IMR-90 (cell line): ENCODE measurements around the gene AHI1. TPM values are rescaled to one million over a fixed set of nuclear protein-coding genes. Genes with fewer than 3 reads are reported as not detected.

Experiments used
- ATAC-seq: fragments of 200-7000 bp; cut with Tn5 transposase; 2 replicates; pipeline ENCODE4 v1.9.1; 2020; ENCODE audit warnings: low read depth, mild to moderate bottlenecking, moderate library complexity
- BruUV-seq: library from RNA; stranded (reverse); fragments of 400-500 nt; replicated peaks from 2 replicates; lab custom pipeline; 2021; lab: Mats Ljungman, UMichigan
- CTCF ChIA-PET: fragments of 300-600 bp; formaldehyde crosslinking; extraction: SDS; loops from one replicate; lab custom pipeline; 2021; ENCODE audit warnings: antibody characterized with exemption; lab: Yijun Ruan, JAX
- POLR2A ChIA-PET: fragments of 300-600 bp; sonication (Branson Sonifier 250); formaldehyde crosslinking; loops from one replicate; lab custom pipeline; 2022; ENCODE audit warnings: antibody characterized with exemption; ENCODE audit not compliant: unreplicated experiment; lab: Charles Lee
- DNase-seq: peaks from one replicate; pipeline ENCODE4 v3.0.0; 2013
- H2AFZ ChIP-seq: replicated peaks from 2 replicates; pipeline ENCODE3; 2013; ENCODE audit warnings: low read length, mild to moderate bottlenecking; ENCODE audit not compliant: poor library complexity
- H2AK5ac ChIP-seq: 2 replicates; pipeline ENCODE4 v1.6.1; 2013; ENCODE audit warnings: low read depth, low read length, inconsistent platforms
- H2AK9ac ChIP-seq: replicated peaks from 2 replicates; pipeline ENCODE3; 2013; ENCODE audit warnings: mild to moderate bottlenecking, low read depth, low read length, moderate library complexity; ENCODE audit not compliant: poor library complexity
- H2BK120ac ChIP-seq: 2 replicates; pipeline ENCODE4 v1.6.1; 2013; ENCODE audit warnings: low read depth, low read length, inconsistent platforms
- H2BK15ac ChIP-seq: 3 replicates; pipeline ENCODE4 v1.6.1; 2013; ENCODE audit warnings: low read depth, low read length, inconsistent platforms
- H2BK20ac ChIP-seq: 2 replicates; pipeline ENCODE4 v1.6.1; 2013; ENCODE audit warnings: low read depth, mild to moderate bottlenecking, inconsistent platforms, low read length, moderate library complexity
- H2BK5ac ChIP-seq: 2 replicates; pipeline ENCODE4 v1.6.1; 2013; ENCODE audit warnings: mild to moderate bottlenecking, low read depth, low read length, inconsistent platforms; ENCODE audit not compliant: poor library complexity, severe bottlenecking
- H3K14ac ChIP-seq: replicated peaks from 2 replicates; pipeline ENCODE4 v1.6.1; 2013; ENCODE audit warnings: low read depth, low read length, inconsistent platforms
- H3K18ac ChIP-seq: 2 replicates; pipeline ENCODE4 v1.6.1; 2013; ENCODE audit warnings: low read depth, low read length, control low read depth
- H3K23ac ChIP-seq: 2 replicates; pipeline ENCODE4 v1.6.1; 2013; ENCODE audit warnings: low read depth, low read length, inconsistent platforms
- H3K27ac ChIP-seq: 2 replicates; pipeline ENCODE4 v1.5.1; 2013; ENCODE audit warnings: mild to moderate bottlenecking, control low read depth, low read length; ENCODE audit not compliant: insufficient read depth
- H3K27me3 ChIP-seq: 2 replicates; pipeline ENCODE4 v1.6.1; 2013; ENCODE audit warnings: low read length; ENCODE audit not compliant: control insufficient read depth, insufficient read depth
- H3K36me3 ChIP-seq: 2 replicates; pipeline ENCODE4 v1.6.1; 2013; ENCODE audit warnings: low read length, mixed read lengths; ENCODE audit not compliant: control insufficient read depth, insufficient read depth
- H3K4ac ChIP-seq: 2 replicates; pipeline ENCODE4 v1.6.1; 2013; ENCODE audit warnings: low read depth, low read length, inconsistent platforms
- H3K4me1 ChIP-seq: 2 replicates; pipeline ENCODE4 v1.6.1; 2013; ENCODE audit warnings: low read length, mixed read lengths; ENCODE audit not compliant: control insufficient read depth, insufficient read depth
- H3K4me2 ChIP-seq: 2 replicates; pipeline ENCODE4 v1.6.1; 2013; ENCODE audit warnings: low read depth, mild to moderate bottlenecking, control low read depth, low read length, moderate library complexity
- H3K4me3 ChIP-seq: 2 replicates; pipeline ENCODE4 v1.5.1; 2013; ENCODE audit warnings: low read depth, mild to moderate bottlenecking, control low read depth, low read length, moderate library complexity; ENCODE audit not compliant: insufficient read depth
- H3K56ac ChIP-seq: 2 replicates; pipeline ENCODE4 v1.6.1; 2013; ENCODE audit warnings: low read length, inconsistent platforms; ENCODE audit not compliant: insufficient read depth; ENCODE audit errors: extremely low read depth
- H3K79me1 ChIP-seq, 2 experiments: 2 replicates each; pipeline ENCODE4 v1.6.1; 2013; ENCODE audit warnings: low read length in 2 of 2, inconsistent platforms in 1 of 2, low read depth in 1 of 2
- H3K9ac ChIP-seq: 2 replicates; pipeline ENCODE4 v1.6.1; 2013; ENCODE audit warnings: low read depth, low read length, control low read depth
- H3K9me1 ChIP-seq: 2 replicates; pipeline ENCODE4 v1.6.1; 2013; ENCODE audit warnings: low read length, inconsistent platforms; ENCODE audit not compliant: insufficient read depth
- H3K9me3 ChIP-seq: 2 replicates; pipeline ENCODE4 v1.6.1; 2013; ENCODE audit warnings: low read length; ENCODE audit not compliant: control insufficient read depth, insufficient read depth
- H4K20me1 ChIP-seq: 2 replicates; pipeline ENCODE4 v1.6.1; 2013; ENCODE audit warnings: low read length, inconsistent platforms; ENCODE audit not compliant: insufficient read depth
- H4K5ac ChIP-seq: 2 replicates; pipeline ENCODE4 v1.6.1; 2013; ENCODE audit warnings: mild to moderate bottlenecking, low read depth, low read length, control low read depth
- H4K8ac ChIP-seq, 2 experiments: 2 replicates each; pipeline ENCODE4 v1.6.1; 2013; ENCODE audit warnings: low read depth in 2 of 2, low read length in 2 of 2, control low read depth in 1 of 2, inconsistent platforms in 1 of 2
- H4K91ac ChIP-seq: 2 replicates; pipeline ENCODE4 v1.6.1; 2013; ENCODE audit warnings: low read depth, low read length, inconsistent platforms; ENCODE audit not compliant: insufficient read depth
- BHLHE40 ChIP-seq: fragments of 150-350 bp; IDR thresholded peaks from 2 replicates; pipeline ENCODE4 v1.6.1; 2016; ENCODE audit warnings: mild to moderate bottlenecking, low read depth, low read length
- CEBPB ChIP-seq: IDR thresholded peaks from 2 replicates; pipeline ENCODE4 v1.6.1; 2012; ENCODE audit warnings: low read depth, low read length, improper control_type of control experiment
- CHD1 ChIP-seq: IDR thresholded peaks from 2 replicates; pipeline ENCODE4 v1.6.1; 2012; ENCODE audit warnings: low read depth, low read length, improper control_type of control experiment
- ELK1 ChIP-seq: fragments of 150-350 bp; IDR thresholded peaks from 2 replicates; pipeline ENCODE4 v1.6.1; 2016; ENCODE audit warnings: low read depth, mild to moderate bottlenecking, low read length, moderate library complexity, borderline replicate concordance
- MAFK ChIP-seq: IDR thresholded peaks from 2 replicates; pipeline ENCODE4 v1.6.1; 2012; ENCODE audit warnings: low read depth, low read length, improper control_type of control experiment
- MXI1 ChIP-seq: IDR thresholded peaks from 2 replicates; pipeline ENCODE4 v1.6.1; 2012; ENCODE audit warnings: low read depth, mild to moderate bottlenecking, low read length, moderate library complexity, borderline replicate concordance
- NFE2L2 ChIP-seq: fragments of 150-350 bp; IDR thresholded peaks from 2 replicates; pipeline ENCODE4 v1.6.1; 2016; ENCODE audit warnings: low read depth, mild to moderate bottlenecking, low read length
- POLR2A ChIP-seq: IDR thresholded peaks from 2 replicates; pipeline ENCODE4 v1.6.1; 2012; ENCODE audit warnings: mild to moderate bottlenecking, low read depth, low read length
- RAD21 ChIP-seq: IDR thresholded peaks from 2 replicates; pipeline ENCODE4 v1.6.1; 2012; ENCODE audit warnings: low read length, improper control_type of control experiment
- RCOR1 ChIP-seq: IDR thresholded peaks from 2 replicates; pipeline ENCODE4 v1.6.1; 2012; ENCODE audit warnings: mild to moderate bottlenecking, low read length, improper control_type of control experiment; ENCODE audit not compliant: insufficient replicate concordance
- RFX5 ChIP-seq: IDR thresholded peaks from 2 replicates; pipeline ENCODE4 v1.8.0; 2012; ENCODE audit warnings: low read depth, mild to moderate bottlenecking, low read length, moderate library complexity
- SMC3 ChIP-seq: fragments of 150-350 bp; IDR thresholded peaks from 2 replicates; pipeline ENCODE4 v1.6.1; 2016; ENCODE audit warnings: low read depth, mild to moderate bottlenecking, antibody characterized with exemption, low read length, moderate library complexity
- USF2 ChIP-seq: fragments of 150-350 bp; IDR thresholded peaks from 2 replicates; pipeline ENCODE4 v1.6.1; 2017; ENCODE audit warnings: mild to moderate bottlenecking, antibody characterized with exemption, low read length, low read depth
- WGBS, 2 experiments: methylation state at CpG; one replicate each; pipeline versions ENCODE4 v1.1.5 to v1.1.7; 2013; ENCODE audit warnings: missing lambda C conversion rate in 2 of 2; ENCODE audit not compliant: insufficient read length in 1 of 2; ENCODE audit errors: extremely low coverage in 2 of 2; 5-methylcytosine and 5-hydroxymethylcytosine counted together
- dilution Hi-C: fragments of 300-500 bp; cut with HindIII; formaldehyde crosslinking; loops from one replicate; pipeline ENCODE4 v1.14.3; 2018; ENCODE audit warnings: low sequenced_read_pairs; ENCODE audit not compliant: unreplicated experiment
- in situ Hi-C: fragments of 300-500 bp; cut with MboI; formaldehyde crosslinking; loops from 3 replicates; pipeline ENCODE4 v1.14.3; 2019; ENCODE audit warnings: low sequenced_read_pairs, inconsistent platforms, mixed read lengths
- intact Hi-C: fragments of 100-400 bp; cut with micrococcal nuclease; formaldehyde crosslinking; loops from 2 replicates; pipeline ENCODE4 v1.10.0; 2022
- polyA plus RNA-seq, 3 experiments: library from polyadenylated mRNA; depleted of rRNA; stranded (reverse); fragments of >200 nt; gene quantifications; 2 replicates each; pipeline ENCODE4 v1.2.3, GENCODE V29; 2012; ENCODE audit warnings: low replicate concordance in 1 of 3
- total RNA-seq: library from RNA; depleted of rRNA; stranded (reverse); fragments of >200 nt; gene quantifications from 2 replicates; pipeline ENCODE4 v1.2.3, GENCODE V29; 2012

AHI1 gene
- total and polyA plus RNA-seq, 2 of the 4 experiments (the other 2 are of a cell fraction) = 9.5 to 19.4 TPM

DNA sequence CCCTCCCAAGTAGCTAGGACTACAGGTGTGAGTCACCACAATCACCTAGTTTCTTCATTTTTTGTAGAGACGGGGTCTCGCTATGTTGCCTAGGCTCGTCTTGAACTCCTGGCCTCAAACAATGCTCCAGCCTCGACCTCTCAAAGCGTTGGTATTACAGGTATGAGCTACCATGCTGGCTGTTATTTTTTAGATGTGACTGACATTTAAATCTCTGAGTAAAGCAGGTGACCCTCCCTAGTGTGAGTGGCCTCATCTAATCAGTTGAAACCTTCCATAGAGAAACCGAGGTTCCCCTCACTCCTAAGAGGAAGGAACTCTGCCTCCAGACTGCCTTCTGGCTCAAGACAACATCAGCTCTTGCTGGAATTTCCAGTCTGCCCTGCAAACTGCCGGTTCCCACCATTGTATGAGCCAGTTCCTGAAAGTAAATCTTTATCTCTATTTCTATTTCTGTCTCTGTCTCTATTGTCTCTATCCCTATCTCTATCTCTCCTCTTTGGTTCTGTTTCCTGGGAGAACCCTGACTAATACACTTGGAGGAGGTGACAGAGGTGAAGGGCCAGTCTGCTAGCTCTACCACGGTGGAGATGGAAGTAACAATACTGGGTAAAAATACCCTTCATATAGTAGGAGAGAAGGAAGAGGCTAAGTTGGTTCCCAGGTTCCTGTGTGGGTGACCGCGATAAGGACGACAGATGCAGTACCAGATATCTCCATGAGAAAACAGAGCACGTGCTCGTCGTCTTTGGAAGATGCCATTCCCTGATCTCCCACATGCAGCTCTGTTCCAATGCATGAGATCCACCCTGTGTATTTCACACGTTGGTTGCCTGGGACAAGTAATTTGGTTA, 235.4 kb downstream of the AHI1 start (continued):
- no peak for TF ChIP-seq RCOR1

- no peak overlapping the region for H3K4me2 ChIP-seq
- H3K36me3 ChIP-seq = no peaks in the 10 kb centered on the region
- no peak overlapping the region for H2AK9ac ChIP-seq
- H3K18ac ChIP-seq = no peak overlapping the region
- no peaks in the 10 kb centered on the region for H3K9me3 ChIP-seq
- H4K5ac ChIP-seq = no peak overlapping the region
- H3K4me3 ChIP-seq = no peak overlapping the region
- BruUV-seq = no TSS peak
- H2BK20ac ChIP-seq = no peak overlapping the region
- H2BK15ac ChIP-seq = no peak overlapping the region
- ChIA-PET POLR2A (no interaction called here), CTCF (interaction anchor here (0.7 kb wide), 1 partner anchor 273 kb away, joined by 3 read pairs; no protein-coding TSS in a partner anchor)
- H4K8ac ChIP-seq = no peak overlapping the region
- H3K4me1 ChIP-seq = no peaks in the 10 kb centered on the region
- H3K56ac ChIP-seq = no peak overlapping the region
- in situ Hi-C loops = no loop called here
- DNase-seq (no peak), ATAC-seq (no peak)
- dilution Hi-C loops = no loop called here
- intact Hi-C loops = no loop called here
- H2AK5ac ChIP-seq = no peak overlapping the region
- no peak overlapping the region for H2AFZ ChIP-seq
- no peak overlapping the region for H3K27ac ChIP-seq
- H3K9ac ChIP-seq = no peak overlapping the region
- H3K27me3 ChIP-seq = peaks cover 13% of the 10 kb centered on the region
- no peaks in the 10 kb centered on the region for H3K79me1 ChIP-seq
- H3K14ac ChIP-seq = no peak overlapping the region
- H2BK5ac ChIP-seq = no peak overlapping the region
- H4K20me1 ChIP-seq = no peaks in the 10 kb centered on the region
- 100% methylated on average over 1 of the region's 4 CpGs; no CpG with 5 or more reads in 1 of the 2 experiments for WGBS, 2 experiments
- H2BK120ac ChIP-seq = no peak overlapping the region
- H4K91ac ChIP-seq = no peak overlapping the region
- H3K4ac ChIP-seq = no peak overlapping the region
- H3K23ac ChIP-seq = no peak overlapping the region
- TF ChIP-seq USF2 (no peak), RCOR1 (no peak), CEBPB (no peak), RAD21 (no peak), NFE2L2 (no peak), BHLHE40 (no peak), RFX5 (no peak), CHD1 (no peak), MAFK (no peak), ELK1 (no peak), SMC3 (no peak), MXI1 (no peak), POLR2A (no peak)
- H3K9me1 ChIP-seq = no peaks in the 10 kb centered on the region
Measured at GRCh38 chr6:135260612-135261011, 236.9 kb downstream of the AHI1 start.
